NB4 (cell line): ENCODE results near the gene MAST4.

Experiments used
- CTCF ChIP-seq: IDR thresholded peaks from one replicate; pipeline ENCODE4 v1.5.1; 2012; ENCODE audit warnings: low read depth, low read length
- MYC ChIP-seq: IDR thresholded peaks from 2 replicates; pipeline ENCODE4 v1.6.1; 2011; ENCODE audit warnings: low read depth, low read length
- POLR2A ChIP-seq: IDR thresholded peaks from 2 replicates; pipeline ENCODE4 v1.6.1; 2011; ENCODE audit warnings: mild to moderate bottlenecking; ENCODE audit not compliant: insufficient read length; ENCODE audit errors: extremely low read depth
- TF ChIP-seq, protein P1 (sequence below): IDR thresholded peaks from 2 replicates; pipeline ENCODE4 v1.6.1; 2011; ENCODE audit warnings: low read depth, low read length

DNA sequence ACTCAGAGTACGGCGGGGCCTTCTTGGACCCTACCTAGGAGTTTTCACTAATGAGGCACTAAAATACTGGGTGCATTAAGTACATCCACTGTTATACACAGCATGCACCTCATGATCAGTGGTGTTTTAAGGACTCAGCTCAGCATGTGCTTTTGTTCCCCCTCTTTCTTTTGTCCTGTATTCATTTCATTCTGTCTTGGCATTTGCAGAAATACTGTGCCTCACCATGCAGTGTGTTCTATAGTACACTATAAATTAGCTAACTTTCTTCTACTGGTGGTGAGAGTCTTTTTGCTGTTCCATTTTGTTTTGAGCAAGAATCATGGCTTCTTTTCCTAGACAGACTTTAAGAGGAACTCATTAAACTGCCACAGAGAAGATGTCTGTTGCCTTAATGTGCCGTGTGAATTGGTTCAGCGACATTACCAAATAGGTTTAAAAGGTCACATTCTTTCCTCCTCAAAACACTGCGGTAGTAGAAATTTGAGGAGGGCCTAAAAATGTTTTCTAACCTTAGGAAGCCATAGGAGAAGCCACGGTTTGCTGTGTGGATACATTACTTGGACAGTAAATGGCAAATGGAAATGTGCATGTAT, 276.6 kb downstream of the MAST4 start:
- TF ChIP-seq CTCF (no peak), MYC (no peak), POLR2A (no peak)
- TF ChIP-seq, protein P1, sequence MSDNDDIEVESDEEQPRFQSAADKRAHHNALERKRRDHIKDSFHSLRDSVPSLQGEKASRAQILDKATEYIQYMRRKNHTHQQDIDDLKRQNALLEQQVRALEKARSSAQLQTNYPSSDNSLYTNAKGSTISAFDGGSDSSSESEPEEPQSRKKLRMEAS: no peak
